A549 (cell line): Measurements from ENCODE around the gene TGFBR3. TPM values are rescaled to one million over a fixed set of nuclear protein-coding genes. Genes with fewer than 3 reads are reported as not detected.

Source experiments
- ATAC-seq, 2 experiments: fragments of 200-7000 bp in 1 of 2; fragments of >200 bp in 1 of 2; cut with Nextera tagmentation in 1 of 2; cut with Tn5 transposase in 1 of 2; 3 replicates each; pipeline versions ENCODE4 v1.8.0 to v1.9.1; 2018 to 2020; ENCODE audit warnings: mild to moderate bottlenecking in 1 of 2, moderate library complexity in 1 of 2
- CTCF ChIA-PET: fragments of 300-600 bp; sonication (Branson Sonifier 250); formaldehyde crosslinking; extraction: SDS; loops from one replicate; lab custom pipeline; 2021; ENCODE audit warnings: antibody characterized with exemption, inconsistent platforms; lab: Yijun Ruan, JAX
- POLR2A ChIA-PET: fragments of 350-600 bp; formaldehyde crosslinking; extraction: SDS; loops from one replicate; lab custom pipeline; 2021; ENCODE audit warnings: antibody characterized with exemption, inconsistent platforms; lab: Yijun Ruan, JAX
- DNase-seq, 2 experiments: peaks; one replicate each; pipeline versions ENCODE4 v3.0.0 to v3.0.0-alpha.2; 2011 to 2016; ENCODE audit warnings: low read depth in 1 of 2, low spot score in 1 of 2
- FAIRE-seq: peaks from 2 replicates; lab custom pipeline; 2011; peaks lifted over from hg19 to GRCh38; lab: Jason Lieb, UNC
- H3K27ac ChIP-seq, 2 experiments: fragments of >200 bp; sonication (Bioruptor Twin); formaldehyde crosslinking; 3 replicates each; pipeline ENCODE4 v1.5.1; 2016 to 2017
- H3K4me1 ChIP-seq: fragments of >200 bp; sonication (Bioruptor Twin); formaldehyde crosslinking; 3 replicates; pipeline ENCODE4 v1.6.1; 2016
- H3K4me2 ChIP-seq: fragments of >200 bp; sonication (Bioruptor Twin); formaldehyde crosslinking; 3 replicates; pipeline ENCODE4 v1.6.1; 2016
- H3K4me3 ChIP-seq: fragments of >200 bp; sonication (Bioruptor Twin); formaldehyde crosslinking; 3 replicates; pipeline ENCODE4 v1.5.1; 2016
- H3K9me3 ChIP-seq: fragments of >200 bp; sonication (Bioruptor Twin); formaldehyde crosslinking; 3 replicates; pipeline ENCODE4 v1.6.1; 2016
- CBX8 ChIP-seq: fragments of 200-600 bp; sonication (generic); IDR thresholded peaks from 2 replicates; pipeline ENCODE4 v1.6.1; 2016
- CEBPB ChIP-seq, 2 experiments: fragments of >200 bp in 1 of 2; sonication (Bioruptor Twin) in 1 of 2; formaldehyde crosslinking in 1 of 2; IDR thresholded peaks; 2 replicates each; pipeline ENCODE4 v1.6.1; 2012 to 2016
- CHD2 ChIP-seq: fragments of 150-350 bp; IDR thresholded peaks from 2 replicates; pipeline ENCODE4 v1.6.1; 2014; ENCODE audit warnings: low read length; ENCODE audit not compliant: partially characterized antibody
- HDAC2 ChIP-seq: fragments of 200-600 bp; sonication (generic); IDR thresholded peaks from 2 replicates; pipeline ENCODE4 v1.6.1; 2016
- HOXB5 ChIP-seq: fragments of 250-450 bp; sonication (Bioruptor Pico); IDR thresholded peaks from 2 replicates; pipeline ENCODE4 v1.5.0; 2020; ENCODE audit warnings: mild to moderate bottlenecking, moderate library complexity
- JUNB ChIP-seq: fragments of >200 bp; sonication (Bioruptor Twin); formaldehyde crosslinking; IDR thresholded peaks from 2 replicates; pipeline ENCODE4 v1.6.1; 2016
- KDM5A ChIP-seq: fragments of 200-600 bp; sonication (generic); IDR thresholded peaks from 2 replicates; pipeline ENCODE4 v1.6.1; 2016; ENCODE audit warnings: antibody characterized with exemption, mild to moderate bottlenecking
- MAFK ChIP-seq: fragments of 450-650 bp; IDR thresholded peaks from 2 replicates; pipeline ENCODE4 v1.6.1; 2014; ENCODE audit not compliant: partially characterized antibody
- MAX ChIP-seq: IDR thresholded peaks from 2 replicates; pipeline ENCODE4 v1.6.1; 2012
- MYC ChIP-seq: IDR thresholded peaks from 2 replicates; pipeline ENCODE4 v1.6.1; 2012; ENCODE audit warnings: mild to moderate bottlenecking, inconsistent platforms, low read length, improper control_type of control experiment, borderline replicate concordance
- POLR2AphosphoS2 ChIP-seq: conservative IDR thresholded peaks from 2 replicates; pipeline ENCODE4 v1.6.1; 2012; ENCODE audit warnings: low read length, improper control_type of control experiment, inconsistent platforms
- RCOR1 ChIP-seq: fragments of 150-350 bp; IDR thresholded peaks from 2 replicates; pipeline ENCODE4 v1.6.1; 2014; ENCODE audit warnings: antibody characterized with exemption, low read length, low read depth
- SMC3 ChIP-seq: fragments of >200 bp; sonication (Bioruptor Twin); formaldehyde crosslinking; IDR thresholded peaks from 3 replicates; pipeline ENCODE4 v1.6.1; 2018; ENCODE audit warnings: inconsistent platforms
- SREBF2 ChIP-seq: fragments of 450-650 bp; IDR thresholded peaks from 2 replicates; pipeline ENCODE4 v1.6.1; 2014; ENCODE audit warnings: mild to moderate bottlenecking, moderate library complexity
- TP53 ChIP-seq: fragments of 250-450 bp; sonication (Bioruptor Pico); IDR thresholded peaks from 2 replicates; pipeline ENCODE4 v1.5.0; 2021; ENCODE audit warnings: mild to moderate bottlenecking, moderate library complexity
- ZFP36 ChIP-seq: fragments of 450-650 bp; IDR thresholded peaks from 2 replicates; pipeline ENCODE4 v1.6.1; 2014; ENCODE audit warnings: borderline replicate concordance; ENCODE audit not compliant: partially characterized antibody
- WGBS: methylation state at CpG from one replicate; pipeline ENCODE4 v1.1.6; 2017; ENCODE audit errors: missing lambda C conversion rate; 5-methylcytosine and 5-hydroxymethylcytosine counted together
- polyA plus RNA-seq, 4 experiments: library from polyadenylated mRNA; depleted of rRNA in 3 of 4; stranded (reverse); fragments of >200 nt; fragmentation: RNase III in 1 of 4; extraction: RNeasy Plus Mini Kit Qiagen cat#74134 plus additional on column Dnase treatment in 1 of 4; gene quantifications; 2 replicates in 3 of 4; 3 replicates in 1 of 4; pipeline ENCODE4 v1.2.3, GENCODE V29; 2011 to 2017
- TF ChIP-seq, protein P1 (sequence below): IDR thresholded peaks from 2 replicates; pipeline ENCODE4 v1.6.1; 2012
- TF ChIP-seq, protein P2 (sequence below): fragments of 250-450 bp; sonication (Bioruptor Pico); IDR thresholded peaks from 2 replicates; pipeline ENCODE4 v1.5.0; 2020; ENCODE audit warnings: low read depth, mild to moderate bottlenecking, moderate library complexity
- TF ChIP-seq, protein P3 (sequence below): fragments of >200 bp; sonication (Bioruptor Twin); formaldehyde crosslinking; IDR thresholded peaks from 3 replicates; pipeline ENCODE4 v1.5.1; 2016

Gene TGFBR3
- polyA plus RNA-seq, 2 of the 4 experiments (the other 2 are of a cell fraction): 5.0 to 8.9 TPM

GRCh38 chr1:91750398-91750996, 135.5 kb downstream of the TGFBR3 start:
- ChIA-PET CTCF (no interaction called here), POLR2A (no interaction called here)
- Histone ChIP-seq H3K4me1 (no peaks in the 10 kb centered on the region), H3K9me3 (peaks cover 22% of the 10 kb centered on the region), H3K4me2 (no peak overlapping the region)
- ATAC-seq (no peak), FAIRE-seq (no peak), DNase-seq (no peak)
- WGBS: 79% methylated on average over 4 of the region's 4 CpGs
- TF ChIP-seq, protein P1, sequence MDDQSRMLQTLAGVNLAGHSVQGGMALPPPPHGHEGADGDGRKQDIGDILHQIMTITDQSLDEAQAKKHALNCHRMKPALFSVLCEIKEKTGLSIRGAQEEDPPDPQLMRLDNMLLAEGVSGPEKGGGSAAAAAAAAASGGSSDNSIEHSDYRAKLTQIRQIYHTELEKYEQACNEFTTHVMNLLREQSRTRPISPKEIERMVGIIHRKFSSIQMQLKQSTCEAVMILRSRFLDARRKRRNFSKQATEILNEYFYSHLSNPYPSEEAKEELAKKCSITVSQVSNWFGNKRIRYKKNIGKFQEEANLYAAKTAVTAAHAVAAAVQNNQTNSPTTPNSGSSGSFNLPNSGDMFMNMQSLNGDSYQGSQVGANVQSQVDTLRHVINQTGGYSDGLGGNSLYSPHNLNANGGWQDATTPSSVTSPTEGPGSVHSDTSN: no peak
- no peak for TF ChIP-seq MAX
- no peak for TF ChIP-seq POLR2AphosphoS2
- TF ChIP-seq SMC3: no peak
- TF ChIP-seq HOXB5 (CRISPR knock-in tag): no peak
- no peak for TF ChIP-seq MYC
- TF ChIP-seq TP53 (CRISPR knock-in tag): no peak
- TF ChIP-seq JUNB: no peak
- no peak for TF ChIP-seq CHD2
- TF ChIP-seq, protein P2, sequence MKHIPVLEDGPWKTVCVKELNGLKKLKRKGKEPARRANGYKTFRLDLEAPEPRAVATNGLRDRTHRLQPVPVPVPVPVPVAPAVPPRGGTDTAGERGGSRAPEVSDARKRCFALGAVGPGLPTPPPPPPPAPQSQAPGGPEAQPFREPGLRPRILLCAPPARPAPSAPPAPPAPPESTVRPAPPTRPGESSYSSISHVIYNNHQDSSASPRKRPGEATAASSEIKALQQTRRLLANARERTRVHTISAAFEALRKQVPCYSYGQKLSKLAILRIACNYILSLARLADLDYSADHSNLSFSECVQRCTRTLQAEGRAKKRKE (CRISPR knock-in tag): no peak
- TF ChIP-seq RCOR1: no peak
- TF ChIP-seq, protein P3, sequence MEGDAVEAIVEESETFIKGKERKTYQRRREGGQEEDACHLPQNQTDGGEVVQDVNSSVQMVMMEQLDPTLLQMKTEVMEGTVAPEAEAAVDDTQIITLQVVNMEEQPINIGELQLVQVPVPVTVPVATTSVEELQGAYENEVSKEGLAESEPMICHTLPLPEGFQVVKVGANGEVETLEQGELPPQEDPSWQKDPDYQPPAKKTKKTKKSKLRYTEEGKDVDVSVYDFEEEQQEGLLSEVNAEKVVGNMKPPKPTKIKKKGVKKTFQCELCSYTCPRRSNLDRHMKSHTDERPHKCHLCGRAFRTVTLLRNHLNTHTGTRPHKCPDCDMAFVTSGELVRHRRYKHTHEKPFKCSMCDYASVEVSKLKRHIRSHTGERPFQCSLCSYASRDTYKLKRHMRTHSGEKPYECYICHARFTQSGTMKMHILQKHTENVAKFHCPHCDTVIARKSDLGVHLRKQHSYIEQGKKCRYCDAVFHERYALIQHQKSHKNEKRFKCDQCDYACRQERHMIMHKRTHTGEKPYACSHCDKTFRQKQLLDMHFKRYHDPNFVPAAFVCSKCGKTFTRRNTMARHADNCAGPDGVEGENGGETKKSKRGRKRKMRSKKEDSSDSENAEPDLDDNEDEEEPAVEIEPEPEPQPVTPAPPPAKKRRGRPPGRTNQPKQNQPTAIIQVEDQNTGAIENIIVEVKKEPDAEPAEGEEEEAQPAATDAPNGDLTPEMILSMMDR: no peak
- TF ChIP-seq KDM5A: no peak
- no peak for TF ChIP-seq ZFP36
- TF ChIP-seq, all 56 proteins: peak for 0
- no peak overlapping the region for H3K27ac ChIP-seq
- no peak overlapping the region for H3K4me3 ChIP-seq

GRCh38 chr1:91749788-91750231, 136.1 kb downstream of the TGFBR3 start:
- H3K4me3 ChIP-seq: no peak overlapping the region
- WGBS: 80% methylated on average over 6 of the region's 6 CpGs

GRCh38 chr1:91747666-91748065, 138.3 kb downstream of the TGFBR3 start:
- POLR2A ChIA-PET: no interaction called here
- TF ChIP-seq CEBPB (IDR thresholded peaks at IDR 0.05) (no peak), SREBF2 (no peak), CBX8 (no peak)
- Histone ChIP-seq H3K4me2 (no peak overlapping the region), H3K27ac (no peak overlapping the region), H3K4me1 (0 out of 3 replicates have a peak, but pooled peaks cover 5% of the 10 kb centered on the region), H3K4me3 (no peak overlapping the region), H3K9me3 (peaks cover 22% of the 10 kb centered on the region)
- 75% methylated on average over 6 of the region's 6 CpGs for WGBS
- no peak for ATAC-seq
- FAIRE-seq: no peak
- CTCF ChIA-PET: interaction anchor here (1.9 kb wide), 1 partner anchor 10 kb away, joined by 9 read pairs; no protein-coding TSS in a partner anchor
- DNase-seq: no peak

More at GRCh38 chr1:91749788-91750231, 136.1 kb downstream of the TGFBR3 start:
- FAIRE-seq (no peak), ATAC-seq (no peak), DNase-seq (no peak)
- TF ChIP-seq MAFK (no peak), HDAC2 (no peak)
- Histone ChIP-seq H3K4me1 (no peaks in the 10 kb centered on the region), H3K9me3 (peaks cover 22% of the 10 kb centered on the region), H3K4me2 (no peak overlapping the region), H3K27ac (no peak overlapping the region)
- POLR2A ChIA-PET: no interaction called here
- CTCF ChIA-PET: no interaction called here
